WTC11 (cell line): ENCODE data around the gene TMC8. TPM values are rescaled to one million over a fixed set of nuclear protein-coding genes. Genes with fewer than 3 reads are reported as not detected.

ENCODE experiments used
- AFF4 ChIP-seq: sonication (generic); formaldehyde crosslinking; IDR thresholded peaks from 2 replicates; pipeline ENCODE4 v1.8.1; 2023; ENCODE audit warnings: mild to moderate bottlenecking, missing genetic modification reagents, borderline replicate concordance
- ARID4B ChIP-seq: sonication (generic); formaldehyde crosslinking; IDR thresholded peaks from 2 replicates; pipeline ENCODE4 v1.8.0; 2023; ENCODE audit warnings: missing genetic modification reagents, mild to moderate bottlenecking, borderline replicate concordance
- ATF1 ChIP-seq: sonication (generic); formaldehyde crosslinking; IDR thresholded peaks from 2 replicates; pipeline ENCODE4 v1.8.1; 2023; ENCODE audit warnings: mild to moderate bottlenecking, moderate library complexity, missing genetic modification reagents
- ATF2 ChIP-seq: sonication (generic); formaldehyde crosslinking; IDR thresholded peaks from 2 replicates; pipeline ENCODE4 v1.8.1; 2022; ENCODE audit warnings: low read depth, missing genetic modification reagents, borderline replicate concordance
- CBFB ChIP-seq: sonication (generic); formaldehyde crosslinking; IDR thresholded peaks from 2 replicates; pipeline ENCODE4 v1.8.1; 2022; ENCODE audit warnings: mild to moderate bottlenecking, low read depth, missing genetic modification reagents
- CREM ChIP-seq: sonication (generic); formaldehyde crosslinking; IDR thresholded peaks from 2 replicates; pipeline ENCODE4 v1.8.1; 2022; ENCODE audit warnings: mild to moderate bottlenecking, missing genetic modification reagents, moderate library complexity
- E2F5 ChIP-seq: sonication (generic); formaldehyde crosslinking; IDR thresholded peaks from 2 replicates; pipeline ENCODE4 v1.8.1; 2022; ENCODE audit warnings: mild to moderate bottlenecking, moderate library complexity, missing genetic modification reagents
- ERG ChIP-seq: fragments of 250-450 bp; sonication (Bioruptor Pico); IDR thresholded peaks from 2 replicates; pipeline ENCODE4 v1.8.0; 2021; ENCODE audit warnings: mild to moderate bottlenecking
- KAT7 ChIP-seq: sonication (generic); formaldehyde crosslinking; IDR thresholded peaks from 2 replicates; pipeline ENCODE4 v1.8.1; 2023; ENCODE audit warnings: missing genetic modification reagents, mild to moderate bottlenecking, borderline replicate concordance
- NFATC4 ChIP-seq: fragments of 250-450 bp; sonication (Bioruptor Pico); IDR thresholded peaks from 2 replicates; pipeline ENCODE4 v1.9.0; 2021; ENCODE audit warnings: mild to moderate bottlenecking
- NFE2L1 ChIP-seq: sonication (generic); formaldehyde crosslinking; IDR thresholded peaks from 2 replicates; pipeline ENCODE4 v1.8.1; 2023; ENCODE audit warnings: missing genetic modification reagents
- NFYB ChIP-seq: sonication (generic); formaldehyde crosslinking; conservative IDR thresholded peaks from 2 replicates; pipeline ENCODE4 v1.8.0; 2022; ENCODE audit warnings: low read depth, missing genetic modification reagents
- PREB ChIP-seq: sonication (generic); formaldehyde crosslinking; IDR thresholded peaks from 2 replicates; pipeline ENCODE4 v1.8.1; 2022; ENCODE audit warnings: mild to moderate bottlenecking, missing genetic modification reagents, moderate library complexity, borderline replicate concordance
- RELA ChIP-seq: sonication (generic); formaldehyde crosslinking; IDR thresholded peaks from 2 replicates; pipeline ENCODE4 v1.8.1; 2022; ENCODE audit warnings: missing genetic modification reagents, mild to moderate bottlenecking, borderline replicate concordance
- SP1 ChIP-seq: sonication (generic); formaldehyde crosslinking; conservative IDR thresholded peaks from 2 replicates; pipeline ENCODE4 v1.8.1; 2022; ENCODE audit warnings: missing genetic modification reagents
- ZBTB43 ChIP-seq: sonication (generic); formaldehyde crosslinking; IDR thresholded peaks from 2 replicates; pipeline ENCODE4 v1.8.1; 2023; ENCODE audit warnings: mild to moderate bottlenecking, missing genetic modification reagents
- ZNF138 ChIP-seq: sonication (generic); formaldehyde crosslinking; conservative IDR thresholded peaks from 2 replicates; pipeline ENCODE4 v1.8.1; 2022; ENCODE audit warnings: mild to moderate bottlenecking, moderate library complexity, missing genetic modification reagents
- ZNF219 ChIP-seq: sonication (generic); formaldehyde crosslinking; IDR thresholded peaks from 2 replicates; pipeline ENCODE4 v1.8.0; 2023; ENCODE audit warnings: missing genetic modification reagents, mild to moderate bottlenecking, borderline replicate concordance
- ZNF263 ChIP-seq: sonication (generic); formaldehyde crosslinking; IDR thresholded peaks from 2 replicates; pipeline ENCODE4 v1.8.1; 2022; ENCODE audit warnings: low read depth, mild to moderate bottlenecking, moderate library complexity, missing genetic modification reagents
- ZNF512 ChIP-seq: sonication (generic); formaldehyde crosslinking; IDR thresholded peaks from 2 replicates; pipeline ENCODE4 v1.8.1; 2022; ENCODE audit warnings: missing genetic modification reagents, borderline replicate concordance
- total RNA-seq: library from RNA; stranded (reverse); gene quantifications from 3 replicates; pipeline ENCODE4 v1.2.3, GENCODE V29; 2021

TMC8 gene
- total RNA-seq, 1 experiment from 2014 or later = 3.7 TPM

- TF ChIP-seq ARID4B (CRISPR knock-in tag) (peak; percentile 77; the same call in 1 of the 2 replicates), ZNF138 (CRISPR knock-in tag) (no peak), RELA (CRISPR knock-in tag) (no peak), NFE2L1 (CRISPR knock-in tag) (peak; percentile 82; the same call in 1 of the 2 replicates), ZNF219 (CRISPR knock-in tag) (no peak), KAT7 (CRISPR knock-in tag) (no peak), PREB (CRISPR knock-in tag) (peak; percentile 98; the same call in 1 of the 2 replicates), CBFB (CRISPR knock-in tag) (peak; percentile 77; the same call in 1 of the 2 replicates), ATF2 (CRISPR knock-in tag) (no peak), ZBTB43 (CRISPR knock-in tag) (peak; percentile 67), NFYB (CRISPR knock-in tag) (peak; percentile 93), ZNF263 (CRISPR knock-in tag) (peak; percentile 25; the same call in 1 of the 2 replicates), SP1 (peak; percentile 94), ERG (CRISPR knock-in tag) (no peak), CREM (peak; percentile 74), ATF1 (CRISPR knock-in tag) (no peak), AFF4 (CRISPR knock-in tag) (no peak), ZNF512 (CRISPR knock-in tag) (no peak), NFATC4 (CRISPR knock-in tag) (peak; percentile 32; the same call in 1 of the 2 replicates), E2F5 (CRISPR knock-in tag) (peak; percentile 100)
Observed at GRCh38 chr17:78186692-78187595, 56.4 kb downstream of the TMC8 start, which contains the start of the genes AFMID and TK1 (continued).
